Activated gamma-delta T cell treated with anti-CD3 and anti-CD28 coated beads, Interleukin-2, amount 50 U/mL, for 16 hours (primary cell): ENCODE results near the gene HERC3.
"Not testable (repeated sequence)": the region's sequence is repeated elsewhere in the genome, so short reads cannot be mapped to it uniquely, and the experiment has no call there.

Experiments
- DNase-seq: peaks from one replicate; pipeline ENCODE4 v3.0.0-alpha.2; 2020; ENCODE audit warnings: low read depth

HERC3 gene

GRCh38 chr4:88609387-88609786, 17.1 kb downstream of the HERC3 start:
- DNase-seq: no peak

- DNase-seq: not testable (repeated sequence)
These were observed 17.5 kb downstream of the HERC3 start for GRCh38 chr4:88609794-88610193.

GRCh38 chr4:88610771-88611170, 18.5 kb downstream of the HERC3 start:
- no peak for DNase-seq

- DNase-seq: peak; percentile 4
These were observed 21.2 kb downstream of the HERC3 start for GRCh38 chr4:88613417-88613875.

GRCh38 chr4:88614058-88614457, 21.8 kb downstream of the HERC3 start:
- DNase-seq: no peak

GRCh38 chr4:88616275-88617150, 24.2 kb downstream of the HERC3 start:
- DNase-seq: no peak

GRCh38 chr4:88618782-88619485, 26.7 kb downstream of the HERC3 start:
- DNase-seq: no peak

GRCh38 chr4:88619971-88620370, 27.7 kb downstream of the HERC3 start:
- no peak for DNase-seq

- no peak for DNase-seq
These were observed 29.6 kb downstream of the HERC3 start for GRCh38 chr4:88621763-88622327.

- DNase-seq: no peak
These were observed 30.8 kb downstream of the HERC3 start for GRCh38 chr4:88623097-88623496.

- DNase-seq: no peak
These were observed 36.5 kb downstream of the HERC3 start for GRCh38 chr4:88628746-88629145.

GRCh38 chr4:88629826-88630225, 37.5 kb downstream of the HERC3 start:
- DNase-seq: no peak

GRCh38 chr4:88630756-88631155, 38.5 kb downstream of the HERC3 start:
- no peak for DNase-seq

GRCh38 chr4:88643932-88644331, 51.7 kb downstream of the HERC3 start:
- no peak for DNase-seq

GRCh38 chr4:88645994-88646393, 53.7 kb downstream of the HERC3 start:
- DNase-seq: no peak

- DNase-seq: no peak
These were observed 54.4 kb downstream of the HERC3 start for GRCh38 chr4:88646528-88647280.

GRCh38 chr4:88649716-88650115, 57.4 kb downstream of the HERC3 start:
- no peak for DNase-seq

GRCh38 chr4:88653371-88653946, 61.2 kb downstream of the HERC3 start:
- DNase-seq: no peak

GRCh38 chr4:88655226-88655625, 62.9 kb downstream of the HERC3 start:
- DNase-seq: no peak

GRCh38 chr4:88659055-88659889, 67.0 kb downstream of the HERC3 start:
- peak; percentile 5 for DNase-seq

GRCh38 chr4:88659890-88660208, 67.6 kb downstream of the HERC3 start:
- DNase-seq: no peak
